Activated CD4-positive, alpha-beta memory T cell treated with anti-CD3 and anti-CD28 coated beads for 36 hours (primary cell): ENCODE data around the gene STRN. TPM values are rescaled to one million over a fixed set of nuclear protein-coding genes. Genes with fewer than 3 reads are reported as not detected.

Experiments used
- CTCF ChIA-PET: fragments of 350-600 bp; sonication (Branson Sonifier 250); formaldehyde crosslinking; loops from one replicate; lab custom pipeline; 2021; ENCODE audit warnings: antibody characterized with exemption, inconsistent platforms; lab: Charles Lee
- POLR2A ChIA-PET: fragments of 350-600 bp; sonication (Branson Sonifier 250); formaldehyde crosslinking; loops from one replicate; lab custom pipeline; 2021; ENCODE audit warnings: antibody characterized with exemption; lab: Charles Lee
- DNase-seq: peaks from one replicate; pipeline ENCODE4 v3.0.0-alpha.2; 2020
- H3K27ac Mint-ChIP-seq: one replicate; pipeline ENCODE4 v1.8.0; 2021; ENCODE audit warnings: mixed read lengths
- H3K27me3 Mint-ChIP-seq: one replicate; pipeline ENCODE4 v1.8.0; 2021; ENCODE audit warnings: mixed read lengths
- H3K36me3 Mint-ChIP-seq: one replicate; pipeline ENCODE4 v1.8.0; 2021; ENCODE audit warnings: mixed read lengths
- H3K4me1 Mint-ChIP-seq: one replicate; pipeline ENCODE4 v1.8.0; 2021; ENCODE audit warnings: low read depth, mixed read lengths
- H3K4me3 Mint-ChIP-seq: one replicate; pipeline ENCODE4 v1.8.0; 2021; ENCODE audit warnings: mild to moderate bottlenecking, mixed read lengths
- H3K9me3 Mint-ChIP-seq: one replicate; pipeline ENCODE4 v1.8.0; 2021; ENCODE audit warnings: mixed read lengths
- intact Hi-C: fragments of 100-400 bp; cut with micrococcal nuclease; formaldehyde crosslinking; loops from one replicate; pipeline ENCODE4 v1.15.1; 2023
- total RNA-seq, 2 experiments: library from RNA; stranded (reverse); gene quantifications; one replicate each; pipeline ENCODE4 v1.2.3, GENCODE V29; 2021

Gene STRN
- total RNA-seq, 2 experiments from 2014 or later, result 22.3 to 25.0 TPM

GRCh38 chr2:36801088-36801487 lies 165.2 kb downstream of the STRN start:
- ChIA-PET CTCF (interaction anchor here (1.7 kb wide), 1 partner anchor 16 kb away, joined by 8 read pairs; no protein-coding TSS in a partner anchor), POLR2A (interaction anchor here (0.9 kb wide), 1 partner anchor 20 kb away, joined by 3 read pairs; no protein-coding TSS in a partner anchor)
- intact Hi-C loops, result loop anchor here (1.0 to 5.0 kb wide), 4 partner anchors 34 to 165 kb away; partner anchors contain the start of gene STRN
- Mint-ChIP-seq H3K27me3 (peaks cover 29% of the 10 kb centered on the region), H3K4me3 (no peak overlapping the region), H3K4me1 (peaks cover 11% of the 10 kb centered on the region), H3K36me3 (no peaks in the 10 kb centered on the region), H3K27ac (peak overlapping the region; percentile 53), H3K9me3 (no peaks in the 10 kb centered on the region)
- no peak for DNase-seq

GRCh38 chr2:36800381-36800780 lies 166.0 kb downstream of the STRN start:
- Mint-ChIP-seq H3K9me3 (no peaks in the 10 kb centered on the region), H3K27me3 (peaks cover 33% of the 10 kb centered on the region), H3K36me3 (no peaks in the 10 kb centered on the region), H3K27ac (peak overlapping the region; percentile 53), H3K4me3 (peak overlapping the region; percentile 9), H3K4me1 (peaks cover 11% of the 10 kb centered on the region)
- ChIA-PET POLR2A (interaction anchor here (0.9 kb wide), 1 partner anchor 21 kb away, joined by 3 read pairs; no protein-coding TSS in a partner anchor), CTCF (interaction anchor here (1.7 kb wide), 1 partner anchor 15 kb away, joined by 8 read pairs; no protein-coding TSS in a partner anchor)
- intact Hi-C loops, result loop anchor here (1.0 to 5.0 kb wide), 4 partner anchors 15 to 117 kb away; no protein-coding TSS in a partner anchor
- peak; percentile 87 for DNase-seq

- intact Hi-C loops, result no loop called here
- no peak for DNase-seq
- no peak overlapping the region for H3K4me3 Mint-ChIP-seq
- ChIA-PET CTCF (interaction anchor here (1.0 to 5.8 kb wide), 3 partner anchors 14 to 21 kb away, joined by 3 to 48 read pairs (median 3); no protein-coding TSS in a partner anchor), POLR2A (no interaction called here)
- H3K36me3 Mint-ChIP-seq, result no peaks in the 10 kb centered on the region
- no peak overlapping the region for H3K27ac Mint-ChIP-seq
- H3K4me1 Mint-ChIP-seq, result peaks cover 11% of the 10 kb centered on the region
- H3K27me3 Mint-ChIP-seq, result peaks cover 33% of the 10 kb centered on the region
- no peaks in the 10 kb centered on the region for H3K9me3 Mint-ChIP-seq
Measured at GRCh38 chr2:36798724-36799123, 167.6 kb downstream of the STRN start.

GRCh38 chr2:36797324-36798070 lies 168.8 kb downstream of the STRN start:
- Mint-ChIP-seq H3K9me3 (no peaks in the 10 kb centered on the region), H3K27me3 (peaks cover 28% of the 10 kb centered on the region), H3K27ac (no peak overlapping the region), H3K36me3 (no peaks in the 10 kb centered on the region), H3K4me1 (peaks cover 11% of the 10 kb centered on the region), H3K4me3 (no peak overlapping the region)
- no peak for DNase-seq
- intact Hi-C loops, result no loop called here
- POLR2A ChIA-PET, result no interaction called here
- CTCF ChIA-PET, result interaction anchor here (0.9 to 5.8 kb wide), 3 partner anchors 13 to 24 kb away, joined by 3 to 48 read pairs (median 3); no protein-coding TSS in a partner anchor

Other genes starting within 250 kb of the STRN start
- 10 to 100 TPM; 18.1 to 20.3 TPM for gene HEATR5B, start 117.8 kb upstream of the STRN start, total RNA-seq
- 10 to 100 TPM; 12.6 to 13.0 TPM for gene GPATCH11, start 118.0 kb upstream of the STRN start, total RNA-seq
- 10 to 100 TPM; 48.1 to 52.6 TPM for gene EIF2AK2, start 190.4 kb upstream of the STRN start, total RNA-seq
- not detected for gene SULT6B1, start 222.1 kb upstream of the STRN start, total RNA-seq
- gene CEBPZOS, start 230.0 kb upstream of the STRN start, total RNA-seq, result 10 to 100 TPM; 29.3 to 33.2 TPM